Measurements from ENCODE around the gene DHX35. TPM values are rescaled to one million over a fixed set of nuclear protein-coding genes. Genes with fewer than 3 reads are reported as not detected.

The DHX35 gene
- total RNA-seq, 1 experiment from 2014 or later = 20.4 TPM

- no peaks in the 10 kb centered on the region for H3K4me1 Mint-ChIP-seq
- no peak overlapping the region for H3K27ac Mint-ChIP-seq
- POLR2A ChIA-PET = interaction anchor here (0.9 kb wide), 1 partner anchor 36 kb away, joined by 3 read pairs; no protein-coding TSS in a partner anchor
- no peaks in the 10 kb centered on the region for H3K36me3 Mint-ChIP-seq
- DNase-seq (ENCODE audit: low spot score) (no peak), ATAC-seq (no peak)
- CTCF ChIA-PET = interaction anchor here (1.4 to 5.2 kb wide), 3 partner anchors 8 to 18 kb away, joined by 5 to 27 read pairs (median 9); no protein-coding TSS in a partner anchor
- TF ChIP-seq NR2C2 (CRISPR knock-in tag; IDR thresholded peaks at IDR 0.05) (no peak), JAZF1 (CRISPR knock-in tag; IDR thresholded peaks at IDR 0.05) (no peak), CTCF (IDR thresholded peaks at IDR 0.05) (no peak), ATF2 (CRISPR knock-in tag; IDR thresholded peaks at IDR 0.05; ENCODE audit: borderline replicate concordance, low read depth) (no peak), JUN (CRISPR knock-in tag; IDR thresholded peaks at IDR 0.05) (no peak), TEAD1 (CRISPR knock-in tag; IDR thresholded peaks at IDR 0.05) (no peak), MLX (CRISPR knock-in tag; IDR thresholded peaks at IDR 0.05) (no peak), TCF7 (CRISPR knock-in tag; IDR thresholded peaks at IDR 0.05; ENCODE audit: low read depth) (no peak), ARID4B (CRISPR knock-in tag; IDR thresholded peaks at IDR 0.05; ENCODE audit: borderline replicate concordance) (no peak), OVOL2 (CRISPR knock-in tag; IDR thresholded peaks at IDR 0.05; ENCODE audit: borderline replicate concordance) (no peak), E2F5 (CRISPR knock-in tag; IDR thresholded peaks at IDR 0.05) (no peak), ZBTB43 (CRISPR knock-in tag; IDR thresholded peaks at IDR 0.05) (no peak), PREB (CRISPR knock-in tag; IDR thresholded peaks at IDR 0.05; ENCODE audit: borderline replicate concordance) (no peak), NFE2L1 (CRISPR knock-in tag; IDR thresholded peaks at IDR 0.05) (no peak), ZNF416 (CRISPR knock-in tag; IDR thresholded peaks at IDR 0.05) (no peak), ZNF281 (CRISPR knock-in tag; IDR thresholded peaks at IDR 0.05) (no peak), MYBL2 (CRISPR knock-in tag; IDR thresholded peaks at IDR 0.05) (no peak), RORB (CRISPR knock-in tag; IDR thresholded peaks at IDR 0.05) (no peak)
- peaks cover 11% of the 10 kb centered on the region for H3K9me3 Mint-ChIP-seq
- peaks cover 10% of the 10 kb centered on the region for H3K27me3 Mint-ChIP-seq (ENCODE audit: low read depth)
- no peak overlapping the region for H3K4me3 Mint-ChIP-seq
Measured at GRCh38 chr20:39067526-39068216, 105.5 kb downstream of the DHX35 start.
